NCI-H1436 (cell line): Measurements from ENCODE around the gene KNDC1.
"Not testable (repeated sequence)": the region's sequence is repeated elsewhere in the genome, so short reads cannot be mapped to it uniquely, and the experiment has no call there.

Experiments used
- DNase-seq: peaks from one replicate; lab custom pipeline; 2025; lab: John Stamatoyannopoulos, UW

Gene KNDC1

DNA sequence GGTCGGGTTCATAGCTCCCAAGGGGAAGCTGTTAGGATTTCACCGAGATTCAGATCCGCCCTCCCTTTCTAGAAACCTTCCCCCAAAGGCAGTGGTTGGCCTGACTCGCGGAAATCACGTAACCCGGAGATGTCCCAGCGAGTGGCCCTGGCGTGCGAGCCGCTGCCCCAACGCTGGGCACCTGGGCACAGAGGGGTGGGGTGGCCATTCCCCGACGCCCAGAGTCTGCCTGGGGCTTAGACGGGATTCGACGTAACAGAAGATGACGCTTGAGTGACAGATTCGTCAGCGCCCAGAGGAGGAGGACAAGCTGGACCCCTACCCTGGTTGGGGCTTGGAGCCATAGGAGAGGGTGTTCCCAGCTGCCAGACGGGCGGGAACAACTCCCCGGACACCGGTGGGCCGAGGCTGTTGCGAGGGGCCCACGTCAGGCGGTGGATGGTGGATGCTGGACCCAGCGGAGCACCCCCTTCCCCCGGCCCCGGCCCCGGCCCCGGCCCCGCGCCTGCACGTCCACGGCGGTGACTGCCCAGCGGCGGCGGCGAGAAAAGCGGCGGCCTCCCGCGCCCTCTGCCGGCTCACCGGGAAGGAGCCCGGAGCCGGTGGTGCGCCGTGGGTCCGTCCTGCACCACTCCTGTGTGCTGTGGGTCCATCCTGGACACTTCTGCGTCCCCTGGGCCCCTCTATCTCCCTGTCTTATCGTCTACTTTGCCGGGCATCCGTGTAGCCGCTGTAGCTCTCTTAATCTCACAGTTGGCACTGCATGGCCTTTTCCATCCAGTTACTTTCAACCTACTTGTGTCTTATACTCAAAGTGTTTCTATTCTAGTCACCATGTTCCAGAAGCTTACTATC is 35.4 kb upstream of the KNDC1 start:
- no peak for DNase-seq

DNA sequence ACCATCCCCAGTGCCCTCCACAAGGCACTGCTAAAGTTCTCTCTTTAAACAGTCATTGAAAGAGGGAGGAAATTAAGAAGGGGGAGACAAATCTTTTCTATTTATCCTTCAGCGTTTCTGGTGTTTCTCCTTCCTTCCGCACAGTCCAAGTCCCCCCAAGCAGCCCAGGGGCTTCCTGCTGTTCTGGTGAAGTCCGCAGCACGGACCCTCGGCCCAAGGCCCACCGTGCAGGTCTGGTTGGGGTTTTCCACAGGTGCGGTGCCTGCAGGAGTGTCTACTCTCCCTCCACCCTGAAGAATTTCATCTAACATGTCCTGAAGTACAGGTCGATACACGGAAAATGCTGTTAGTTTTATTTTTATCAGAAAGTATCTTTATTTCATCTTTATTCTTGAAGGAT is 34.1 kb upstream of the KNDC1 start:
- DNase-seq: no peak

DNA sequence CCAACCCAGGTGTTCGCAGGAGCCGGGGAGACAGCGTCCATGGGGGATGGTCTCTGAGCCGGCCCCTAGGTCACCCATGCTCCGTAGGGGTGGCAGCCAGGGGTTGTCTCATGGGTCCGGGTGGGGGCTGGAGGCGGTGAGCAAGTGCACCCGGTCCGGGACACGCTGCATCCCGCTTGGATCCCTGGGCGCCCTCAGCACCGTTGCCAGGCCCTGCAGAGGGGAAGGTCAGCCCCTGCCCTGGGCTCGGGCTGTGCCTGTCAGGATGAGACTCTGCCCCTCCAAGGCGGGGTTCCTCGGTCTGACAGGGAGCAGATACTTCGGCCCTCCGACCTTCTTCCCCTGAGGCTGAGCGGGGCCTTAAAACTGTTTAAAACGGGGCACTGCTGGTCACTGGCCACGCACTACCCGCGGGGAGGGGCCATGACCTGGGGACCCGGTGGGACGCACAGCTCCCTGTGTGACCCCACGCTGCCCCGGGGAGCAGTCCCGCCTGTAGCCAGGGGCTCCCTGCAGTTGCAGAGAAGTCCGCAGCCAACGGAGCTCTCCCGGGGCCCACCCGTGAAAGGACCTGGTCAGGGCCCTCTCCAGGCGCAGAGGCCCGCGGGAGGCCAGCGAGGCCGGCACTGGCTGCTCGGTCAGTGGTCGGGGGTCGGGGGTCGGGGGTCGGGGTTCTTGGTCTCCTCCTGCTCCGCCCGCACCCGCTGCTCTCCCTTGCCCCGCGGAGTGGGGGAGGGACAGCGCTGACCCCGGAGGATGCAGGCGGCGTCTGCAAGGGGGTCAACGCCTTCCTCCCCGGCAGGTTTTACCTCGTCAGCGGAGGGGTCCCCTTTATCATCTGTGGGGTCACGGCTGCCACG is 33.4 kb upstream of the KNDC1 start:
- DNase-seq: no peak

DNA sequence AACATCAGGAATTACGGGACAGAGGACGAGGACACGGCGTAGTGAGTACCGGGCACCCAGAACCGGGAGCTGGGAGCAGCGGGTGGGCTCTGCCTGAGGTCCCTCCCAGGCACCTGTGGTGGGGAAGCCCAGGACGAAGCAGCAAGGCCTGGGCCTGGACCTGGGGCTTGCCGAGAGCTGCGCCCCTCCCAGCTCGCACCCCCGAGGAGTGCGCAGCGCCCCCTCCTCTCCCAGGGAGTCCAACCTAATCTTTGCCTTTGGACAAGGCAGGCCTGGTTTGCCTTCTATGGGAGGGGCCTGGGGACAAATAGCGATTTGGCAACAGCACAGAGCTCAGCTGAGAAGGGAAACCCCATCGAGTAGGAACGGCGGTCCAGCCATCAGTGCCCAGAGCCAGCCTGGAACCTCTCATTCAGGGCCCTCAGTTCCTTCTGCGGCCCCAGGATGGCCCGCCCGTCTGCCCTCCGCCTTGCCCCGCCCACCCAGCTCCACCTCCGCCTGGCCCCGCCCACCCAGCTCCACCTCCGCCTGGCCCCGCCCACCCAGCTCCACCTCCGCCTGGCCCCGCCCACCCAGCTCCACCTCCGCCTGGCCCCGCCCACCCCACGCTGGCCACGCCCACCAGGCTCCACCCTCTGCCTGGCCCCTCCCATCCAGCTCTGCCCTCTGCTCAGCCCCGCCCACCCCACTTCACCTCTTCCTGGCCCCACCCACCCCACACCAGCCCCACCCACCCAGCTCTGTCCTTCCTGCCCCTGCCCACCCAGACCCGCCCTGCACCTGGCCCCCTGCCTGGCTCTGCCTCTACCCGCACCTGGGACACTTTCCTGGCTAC is 32.5 kb upstream of the KNDC1 start:
- DNase-seq: no peak

DNA sequence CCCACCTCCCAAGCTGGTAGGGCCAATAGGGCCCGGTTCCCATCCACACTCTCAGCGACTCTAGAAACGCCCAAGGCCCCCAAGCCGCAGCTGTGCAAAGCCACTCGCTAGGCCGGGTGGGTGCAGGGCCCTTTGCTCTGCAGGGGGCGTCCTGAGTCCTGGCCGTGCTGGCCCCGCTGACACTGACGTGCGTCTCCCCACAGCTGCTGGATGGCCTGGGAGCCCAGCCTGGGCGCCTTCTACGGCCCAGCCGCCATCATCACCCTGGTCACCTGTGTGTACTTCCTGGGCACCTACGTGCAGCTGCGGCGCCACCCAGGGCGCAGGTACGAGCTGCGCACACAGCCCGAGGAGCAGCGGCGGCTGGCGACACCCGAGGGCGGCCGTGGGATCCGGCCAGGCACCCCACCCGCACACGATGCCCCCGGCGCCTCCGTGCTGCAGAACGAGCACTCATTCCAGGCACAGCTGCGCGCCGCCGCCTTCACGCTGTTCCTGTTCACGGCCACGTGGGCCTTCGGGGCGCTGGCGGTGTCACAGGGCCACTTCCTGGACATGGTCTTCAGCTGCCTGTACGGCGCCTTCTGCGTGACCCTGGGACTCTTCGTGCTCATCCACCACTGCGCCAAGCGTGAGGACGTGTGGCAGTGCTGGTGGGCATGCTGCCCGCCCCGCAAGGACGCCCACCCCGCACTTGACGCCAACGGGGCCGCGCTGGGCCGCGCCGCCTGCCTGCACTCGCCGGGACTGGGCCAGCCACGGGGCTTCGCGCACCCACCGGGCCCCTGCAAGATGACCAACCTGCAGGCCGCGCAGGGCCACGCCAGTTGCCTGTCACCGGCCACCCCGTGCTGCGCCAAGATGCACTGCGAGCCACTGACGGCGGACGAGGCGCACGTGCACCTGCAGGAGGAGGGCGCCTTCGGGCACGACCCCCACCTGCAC is 31.6 kb upstream of the KNDC1 start:
- no peak for DNase-seq

DNA sequence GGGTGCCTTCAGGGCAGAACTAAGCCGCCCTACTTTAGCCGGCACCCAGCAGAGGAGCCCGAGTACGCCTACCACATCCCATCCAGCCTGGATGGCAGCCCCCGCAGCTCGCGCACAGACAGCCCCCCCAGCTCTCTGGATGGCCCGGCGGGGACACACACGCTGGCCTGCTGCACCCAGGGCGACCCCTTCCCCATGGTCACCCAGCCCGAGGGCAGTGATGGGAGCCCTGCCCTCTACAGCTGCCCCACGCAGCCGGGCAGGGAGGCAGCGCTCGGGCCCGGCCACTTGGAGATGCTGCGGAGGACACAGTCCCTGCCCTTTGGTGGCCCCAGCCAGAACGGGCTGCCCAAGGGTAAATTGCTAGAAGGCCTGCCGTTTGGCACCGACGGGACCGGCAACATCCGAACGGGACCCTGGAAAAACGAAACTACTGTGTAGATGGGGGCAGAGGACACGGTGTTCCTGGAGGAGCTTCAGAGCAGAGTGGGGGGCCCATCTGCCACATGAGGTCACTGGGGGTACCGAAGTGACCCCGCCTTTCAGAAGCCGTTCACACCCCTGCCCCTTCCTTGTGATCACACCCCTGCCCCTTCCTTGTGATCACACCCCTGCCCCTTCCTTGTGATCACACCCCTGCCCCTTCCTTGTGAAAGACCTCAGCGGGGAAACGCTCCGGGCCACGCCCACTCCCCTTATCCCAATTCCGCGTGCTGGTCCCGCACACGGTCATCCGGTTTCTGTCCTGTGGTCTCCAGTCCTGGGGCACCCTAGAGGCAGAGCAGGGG is 30.8 kb upstream of the KNDC1 start:
- no peak for DNase-seq

DNA sequence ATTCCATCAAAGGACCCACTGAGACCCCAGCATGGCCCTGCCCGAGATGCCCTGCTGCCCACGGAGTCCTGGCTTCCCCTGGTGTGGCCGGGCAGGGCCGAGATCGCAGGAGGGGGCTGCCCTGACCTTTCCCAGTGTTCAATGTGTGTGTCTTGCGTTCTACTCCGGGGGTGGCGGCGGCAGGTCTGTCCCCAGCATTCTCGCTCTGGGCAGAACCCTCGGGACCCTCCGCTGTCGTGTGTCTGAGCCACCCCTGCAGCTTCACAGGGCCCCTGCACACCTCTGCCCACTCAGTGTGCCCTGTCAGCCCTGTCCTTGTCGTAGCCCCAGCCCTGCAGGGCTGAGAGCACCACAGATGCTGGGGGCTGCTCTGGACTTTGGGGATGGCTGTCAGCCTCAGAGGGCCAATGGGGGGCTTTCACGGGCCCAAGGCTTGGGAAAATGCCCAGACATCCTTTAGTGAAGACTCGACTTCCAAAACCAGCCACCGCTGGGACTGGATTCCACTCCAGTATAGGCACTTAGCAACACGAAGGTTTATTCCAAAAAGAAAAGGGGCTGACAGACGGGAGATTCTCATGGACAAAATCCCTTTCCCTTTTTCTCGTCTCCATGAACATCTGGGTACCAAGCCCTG is 30.0 kb upstream of the KNDC1 start:
- DNase-seq: no peak

DNA sequence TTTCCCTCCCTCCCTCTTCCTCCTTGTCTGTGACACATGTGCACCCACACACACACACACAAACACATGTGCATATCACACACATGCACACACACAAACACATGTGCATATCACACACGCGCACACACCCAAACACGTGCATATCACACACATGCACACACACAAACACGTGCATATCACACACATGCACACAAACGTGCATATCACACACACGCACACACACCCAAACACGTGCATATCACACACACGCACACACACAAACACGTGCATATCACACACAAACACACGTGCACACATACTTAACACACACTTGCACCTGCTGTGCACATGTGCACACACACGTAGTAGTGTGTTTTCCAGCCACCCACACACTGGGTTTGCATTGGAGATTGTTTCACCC is 29.4 kb upstream of the KNDC1 start:
- no peak for DNase-seq

DNA sequence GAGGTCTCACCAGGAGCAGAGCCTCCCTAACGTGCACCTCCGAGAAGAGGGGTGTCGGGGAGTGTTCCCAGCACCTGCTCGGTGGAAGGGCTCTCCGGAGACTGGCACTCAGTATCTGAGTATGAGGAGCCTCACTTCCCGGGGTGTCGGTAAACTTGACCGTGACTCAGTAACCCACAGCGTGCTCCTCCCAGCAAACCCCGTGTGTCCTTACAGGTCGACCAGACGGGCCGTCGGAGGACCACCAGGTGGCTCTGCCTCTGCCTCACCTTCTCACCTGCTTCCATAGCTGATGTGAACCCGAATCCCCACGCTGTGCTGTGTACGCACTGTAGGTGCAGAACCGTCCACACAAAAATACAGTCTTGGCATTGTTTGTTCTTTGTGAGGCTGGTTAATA is 29.0 kb upstream of the KNDC1 start:
- DNase-seq: no peak

DNA sequence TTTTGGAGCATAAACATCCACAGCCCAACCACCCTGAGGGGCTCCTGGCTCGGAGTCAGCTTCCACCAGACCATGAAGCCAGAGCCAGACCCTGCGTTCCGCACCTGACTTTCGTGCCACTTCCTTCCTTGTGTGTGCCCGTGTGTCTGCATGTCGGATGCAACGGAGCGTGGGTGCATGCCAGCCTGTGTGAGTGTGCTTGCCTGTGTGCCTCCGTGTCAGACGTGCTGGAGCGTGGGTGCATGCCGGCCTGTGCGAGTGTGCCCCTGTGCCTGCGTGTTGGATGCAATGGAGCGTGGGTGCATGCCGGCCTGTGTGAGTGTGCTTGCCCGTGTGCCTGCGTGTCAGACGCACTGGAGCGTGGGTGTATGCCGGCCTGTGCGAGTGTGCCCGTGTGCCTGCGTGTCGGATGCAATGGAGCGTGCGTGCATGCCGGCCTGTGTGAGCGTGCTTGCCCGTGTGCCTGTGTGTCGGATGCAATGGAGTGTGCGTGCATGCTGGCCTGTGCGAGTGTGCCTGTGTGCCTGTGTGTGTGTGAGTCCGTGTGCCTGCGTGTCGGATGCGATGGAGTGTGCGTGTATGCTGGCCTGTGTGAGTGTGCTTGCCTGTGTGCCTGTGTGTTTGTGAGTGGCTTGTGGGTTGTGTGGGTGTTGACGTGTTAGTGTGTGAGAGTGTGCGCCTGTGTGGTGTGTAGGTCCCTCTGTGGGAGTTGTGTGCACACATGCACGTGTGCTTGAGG is 28.1 kb upstream of the KNDC1 start:
- DNase-seq: no peak

DNA sequence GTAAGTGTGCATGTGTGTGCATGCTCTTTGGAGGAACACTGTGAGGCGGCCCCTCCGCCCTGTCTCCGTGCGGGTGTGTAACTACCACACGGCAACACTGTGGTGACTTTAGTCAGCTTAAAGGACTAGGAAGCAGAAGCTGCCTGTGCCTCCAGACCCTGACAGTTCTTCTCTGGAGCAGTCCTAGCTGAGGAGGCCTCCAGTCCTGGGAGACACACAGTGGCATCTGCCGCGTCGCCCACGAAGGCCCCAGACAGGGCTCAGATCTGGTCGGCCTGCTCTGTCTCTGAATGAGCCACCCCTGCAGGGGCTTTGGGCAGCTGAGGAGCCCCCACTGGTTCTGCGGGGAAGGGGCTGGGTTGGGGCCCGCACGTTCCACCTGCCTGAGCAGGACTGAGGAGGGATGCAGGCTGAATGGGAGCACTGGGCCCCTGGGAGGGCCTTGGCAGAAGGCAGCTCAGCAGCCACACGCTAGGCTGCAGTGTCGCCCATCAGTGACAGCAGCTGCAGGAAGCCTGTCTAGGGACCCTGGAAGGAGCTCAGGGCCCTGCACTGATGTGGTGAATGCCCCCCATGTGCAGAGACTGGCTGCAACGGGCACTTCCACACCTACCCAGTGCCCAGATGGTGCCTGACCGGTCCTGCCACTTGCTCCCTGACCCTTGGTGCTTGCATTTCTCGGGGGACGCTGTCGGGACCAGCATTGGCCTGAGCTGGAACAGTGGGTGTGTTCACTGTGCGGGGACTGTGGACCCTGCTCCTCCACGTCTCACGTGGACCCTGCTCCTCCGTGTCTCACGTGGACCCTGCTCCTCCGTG is 27.3 kb upstream of the KNDC1 start:
- DNase-seq: no peak

DNA sequence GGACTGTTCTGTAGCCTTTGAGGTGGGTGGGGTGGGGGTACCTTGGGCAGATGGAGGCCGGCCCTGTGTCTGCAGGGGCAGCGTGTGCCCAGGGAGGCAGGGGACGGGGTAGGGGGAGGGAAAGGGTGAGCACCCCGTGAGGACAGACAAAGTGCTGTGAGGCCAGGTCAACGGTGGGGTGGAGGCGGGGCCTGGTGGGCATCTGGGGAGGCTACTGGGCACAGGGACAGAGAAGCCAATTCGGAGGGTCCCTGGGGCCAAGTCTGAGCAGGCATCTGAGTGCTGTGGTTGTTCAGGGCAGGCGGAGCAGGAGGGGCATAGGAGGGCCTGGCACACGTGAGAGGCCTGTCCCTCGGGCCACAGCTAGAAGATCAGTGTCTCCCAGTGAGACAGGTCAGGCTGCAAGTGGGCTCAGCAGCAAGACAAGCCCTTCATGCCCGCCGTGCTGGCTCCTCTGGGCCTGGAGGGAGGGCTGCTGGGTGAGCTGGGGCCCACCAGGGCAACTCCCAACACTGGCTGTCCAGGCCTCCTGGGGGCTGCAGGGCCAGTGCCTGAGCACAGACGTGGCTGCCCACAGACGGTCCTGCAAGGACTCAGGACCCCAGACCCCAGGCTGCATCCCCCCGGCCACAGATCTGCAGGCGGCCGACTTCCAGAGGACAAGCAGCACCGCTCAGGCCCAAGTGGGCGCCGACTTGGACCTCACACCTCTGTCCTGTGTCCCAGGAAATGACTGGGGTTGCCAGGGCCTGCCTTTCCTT is 26.4 kb upstream of the KNDC1 start:
- no peak for DNase-seq

DNA sequence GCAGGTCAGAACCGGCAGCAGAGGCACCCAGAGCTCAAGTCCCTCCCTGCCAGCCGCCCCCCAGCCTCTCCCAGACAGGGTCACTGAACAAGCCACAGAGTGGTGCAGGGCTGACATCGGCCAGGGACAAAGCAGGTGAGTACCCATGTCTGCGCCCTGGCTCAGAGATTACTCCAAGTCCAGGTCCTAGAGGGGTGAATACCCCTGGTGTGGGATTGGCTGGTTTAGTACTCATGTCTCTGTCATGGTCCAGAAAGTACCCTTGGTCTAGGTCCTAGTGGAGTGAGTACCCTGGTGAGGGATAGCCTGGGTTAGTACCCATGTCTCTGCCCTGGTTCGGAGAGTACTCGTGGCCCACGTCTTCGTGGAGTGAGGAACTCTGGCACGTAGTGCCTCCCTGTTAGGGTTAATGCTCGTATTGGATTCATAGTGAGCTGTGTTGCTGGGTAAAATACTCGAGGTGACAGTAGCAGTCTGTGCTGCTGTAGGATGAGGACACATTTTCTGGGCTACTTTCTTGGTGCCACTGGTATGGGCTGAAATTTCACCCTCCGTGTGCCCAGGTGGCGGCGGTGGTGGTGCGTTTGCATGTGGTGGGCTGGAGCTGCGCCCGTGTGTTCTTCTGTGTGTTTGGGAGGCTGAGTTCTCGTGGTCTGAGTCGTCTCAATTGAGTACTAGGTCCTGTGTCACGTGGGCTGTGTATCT is 25.5 kb upstream of the KNDC1 start:
- no peak for DNase-seq

DNA sequence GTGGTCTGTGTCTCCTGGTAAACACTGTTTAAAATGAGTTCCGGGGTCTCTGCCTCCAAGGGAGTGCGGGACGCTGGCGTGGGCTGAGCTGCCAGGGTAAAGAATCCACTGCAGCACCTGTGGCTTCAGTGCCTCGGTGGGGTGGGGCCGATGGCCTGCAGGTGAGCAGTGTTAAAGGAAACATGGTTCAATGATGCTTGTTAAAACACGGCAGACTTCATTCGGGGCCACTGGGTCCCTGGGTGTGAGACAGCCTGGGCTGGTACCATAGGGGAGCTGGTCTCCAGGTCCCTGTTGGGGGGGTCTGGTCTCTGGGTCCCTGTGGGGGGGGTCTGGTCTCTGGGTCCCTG is 24.9 kb upstream of the KNDC1 start:
- no peak for DNase-seq

DNA sequence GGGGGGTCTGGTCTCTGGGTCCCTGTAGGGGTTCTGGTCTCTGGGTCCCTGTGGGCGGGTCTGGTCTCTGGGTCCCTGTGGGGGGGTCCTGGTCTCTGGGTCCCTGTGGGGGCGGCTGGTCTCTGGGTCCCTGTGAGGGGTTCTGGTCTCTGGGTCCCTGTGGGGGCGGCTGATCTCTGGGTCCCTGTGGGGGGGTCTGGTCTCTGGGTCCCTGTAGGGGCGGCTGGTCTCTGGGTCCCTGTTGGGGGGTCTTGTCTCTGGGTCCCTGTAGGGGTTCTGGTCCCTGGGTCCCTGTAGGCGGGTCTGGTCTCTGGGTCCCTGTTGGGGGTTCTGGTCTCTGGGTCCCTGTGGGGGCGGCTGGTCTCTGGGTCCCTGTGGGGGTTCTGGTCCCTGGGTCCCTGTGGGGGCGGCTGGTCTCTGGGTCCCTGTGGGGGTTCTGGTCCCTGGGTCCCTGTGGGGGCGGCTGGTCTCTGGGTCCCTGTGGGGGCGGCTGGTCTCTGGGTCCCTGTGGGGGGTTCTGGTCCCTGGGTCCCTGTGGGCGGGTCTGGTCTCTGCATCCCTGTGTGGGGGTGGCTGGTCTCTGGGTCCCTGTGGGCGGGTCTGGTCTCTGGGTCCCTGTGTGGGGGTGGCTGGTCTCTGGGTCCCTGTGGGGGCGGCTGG is 22.4 kb upstream of the KNDC1 start:
- DNase-seq: not testable (repeated sequence)

DNA sequence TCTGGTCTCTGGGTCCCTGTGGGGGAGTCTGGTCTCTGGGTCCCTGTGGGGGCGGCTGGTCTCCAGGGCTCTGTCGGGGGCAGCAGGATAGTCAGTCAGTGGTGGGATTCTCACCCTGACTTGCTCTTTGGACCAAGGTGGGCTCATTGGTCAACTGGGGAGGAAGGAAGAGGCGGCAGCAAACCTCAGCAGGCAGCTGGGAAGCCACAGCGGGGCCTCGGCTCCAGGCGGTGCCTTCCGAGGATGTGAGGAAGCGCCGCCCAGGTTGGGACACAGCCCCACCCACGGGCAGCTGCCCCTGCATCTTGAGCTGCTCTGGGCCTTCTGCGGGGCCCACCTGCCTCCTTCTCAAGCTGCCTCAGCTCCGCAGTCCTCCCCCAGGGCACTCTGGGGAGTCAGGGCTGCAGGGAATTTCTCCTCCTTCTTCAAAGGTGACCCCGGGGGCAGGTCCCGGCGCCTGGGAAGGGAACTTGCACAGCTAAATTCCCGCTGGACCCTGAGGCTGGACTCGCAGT is 20.4 kb upstream of the KNDC1 start:
- no peak for DNase-seq
